GM12892 (cell line): ENCODE measurements around the gene HSPA8.

Source experiments
- POLR2A ChIP-seq: IDR thresholded peaks from 2 replicates; pipeline ENCODE4 v1.6.1; 2011; ENCODE audit warnings: low read depth, low read length, control low read depth
- TAF1 ChIP-seq: IDR thresholded peaks from 2 replicates; pipeline ENCODE4 v1.6.1; 2011; ENCODE audit warnings: low read depth, mild to moderate bottlenecking, control low read depth, low read length, borderline replicate concordance

DNA sequence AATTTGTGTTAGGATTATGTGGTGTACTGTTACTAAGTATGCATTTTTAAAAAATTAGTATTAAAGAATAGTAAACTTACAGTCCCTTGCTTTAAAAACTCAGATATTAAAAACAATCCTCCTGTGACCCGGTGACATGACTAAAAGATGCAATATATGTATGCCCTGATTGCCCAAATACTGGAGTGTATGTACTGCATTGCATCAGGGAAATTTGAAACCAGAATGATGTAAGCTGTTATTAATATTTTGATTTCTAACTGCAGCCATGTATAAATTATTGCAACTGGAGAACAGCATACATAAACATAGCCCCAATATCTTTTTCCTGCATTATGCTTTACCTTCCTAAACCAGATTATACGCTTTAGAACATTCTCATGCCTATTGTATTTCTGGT is 3.7 kb upstream of the HSPA8 start:
- TF ChIP-seq POLR2A (no peak), TAF1 (no peak)
